OCI-LY7 (cell line): Measurements from ENCODE around the gene ABL1.

ENCODE experiments used
- CTCF ChIP-seq: fragments of 200-600 bp; sonication (generic); conservative IDR thresholded peaks from 2 replicates; pipeline ENCODE4 v1.5.1; 2014; ENCODE audit warnings: mild to moderate bottlenecking, antibody characterized with exemption, low read length, moderate library complexity, mixed read lengths
- EZH2phosphoT487 ChIP-seq: fragments of 200-600 bp; sonication (generic); IDR thresholded peaks from 2 replicates; pipeline ENCODE4 v1.6.1; 2018; ENCODE audit warnings: low read depth, borderline replicate concordance, mild to moderate bottlenecking, mixed run types, antibody characterized with exemption, low read length, moderate library complexity, mixed read lengths

GRCh38 chr9:130931508-130932254 is 96.6 kb downstream of the ABL1 start:
- TF ChIP-seq CTCF (no peak), EZH2phosphoT487 (no peak)
